Large intestine (tissue), 3 donors: ENCODE measurements around the gene FAM240B. TPM values are rescaled to one million over a fixed set of nuclear protein-coding genes. Genes with fewer than 3 reads are reported as not detected.

Experiments
- DNase-seq, 2 donors: peaks; one replicate each; pipeline versions ENCODE4 v3.0.0 to v3.0.0-alpha.2; 2013
- H3K27ac ChIP-seq: one replicate; pipeline ENCODE4 v1.5.1; 2013; ENCODE audit warnings: low read length
- H3K27me3 ChIP-seq: 2 replicates; pipeline ENCODE4 v1.6.1; 2013; ENCODE audit warnings: low read length; ENCODE audit not compliant: control insufficient read depth, insufficient read depth
- H3K36me3 ChIP-seq: 2 replicates; pipeline ENCODE4 v1.6.1; 2013; ENCODE audit warnings: low read length; ENCODE audit not compliant: control insufficient read depth, insufficient read depth
- H3K4me1 ChIP-seq: one replicate; pipeline ENCODE4 v1.6.1; 2013; ENCODE audit warnings: low read length; ENCODE audit not compliant: control insufficient read depth, insufficient read depth
- H3K4me3 ChIP-seq: one replicate; pipeline ENCODE4 v1.5.1; 2013; ENCODE audit warnings: low read length
- H3K9me3 ChIP-seq: one replicate; pipeline ENCODE4 v1.6.1; 2013; ENCODE audit warnings: mild to moderate bottlenecking, low read depth, low read length, moderate library complexity; ENCODE audit not compliant: control insufficient read depth
- WGBS: methylation state at CpG from one replicate; pipeline ENCODE4 v1.1.5; 2013; ENCODE audit warnings: low lambda C conversion rate; ENCODE audit not compliant: insufficient coverage; 5-methylcytosine and 5-hydroxymethylcytosine counted together
- polyA plus RNA-seq: library from polyadenylated mRNA; unstranded; fragments of 120-200 nt; gene quantifications from one replicate; pipeline ENCODE4 v1.2.1, GENCODE V29; 2013

FAM240B gene
- polyA plus RNA-seq, 1 donor, result not detected

DNA sequence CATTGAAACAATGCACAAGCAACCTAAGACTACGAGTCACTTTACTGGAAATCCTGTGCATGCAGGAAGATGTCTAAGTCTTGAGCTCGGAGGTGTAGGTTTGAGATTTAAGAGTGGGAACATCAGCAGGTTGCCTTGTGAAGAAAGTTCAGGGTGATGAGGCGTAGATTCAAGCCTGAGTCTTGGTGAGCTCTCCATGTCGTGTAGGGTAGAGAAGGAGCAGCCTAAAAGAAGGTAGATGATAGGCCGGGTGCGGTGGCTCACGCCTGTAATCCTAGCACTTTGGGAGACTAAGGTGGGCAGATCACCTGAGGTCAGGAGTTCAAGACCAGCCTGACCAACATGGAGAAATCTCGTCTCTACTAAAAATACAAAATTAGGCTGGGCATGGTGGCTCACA, 69.4 kb downstream of the FAM240B start:
- Histone ChIP-seq H3K9me3 (no peaks in the 10 kb centered on the region), H3K4me3 (no peak overlapping the region), H3K36me3 (no peaks in the 10 kb centered on the region), H3K4me1 (no peaks in the 10 kb centered on the region), H3K27me3 (peaks cover 6% of the 10 kb centered on the region), H3K27ac (no peak overlapping the region)
- DNase-seq, result no peak
- no CpG with 5 or more reads among the region's 8 CpGs for WGBS

DNA sequence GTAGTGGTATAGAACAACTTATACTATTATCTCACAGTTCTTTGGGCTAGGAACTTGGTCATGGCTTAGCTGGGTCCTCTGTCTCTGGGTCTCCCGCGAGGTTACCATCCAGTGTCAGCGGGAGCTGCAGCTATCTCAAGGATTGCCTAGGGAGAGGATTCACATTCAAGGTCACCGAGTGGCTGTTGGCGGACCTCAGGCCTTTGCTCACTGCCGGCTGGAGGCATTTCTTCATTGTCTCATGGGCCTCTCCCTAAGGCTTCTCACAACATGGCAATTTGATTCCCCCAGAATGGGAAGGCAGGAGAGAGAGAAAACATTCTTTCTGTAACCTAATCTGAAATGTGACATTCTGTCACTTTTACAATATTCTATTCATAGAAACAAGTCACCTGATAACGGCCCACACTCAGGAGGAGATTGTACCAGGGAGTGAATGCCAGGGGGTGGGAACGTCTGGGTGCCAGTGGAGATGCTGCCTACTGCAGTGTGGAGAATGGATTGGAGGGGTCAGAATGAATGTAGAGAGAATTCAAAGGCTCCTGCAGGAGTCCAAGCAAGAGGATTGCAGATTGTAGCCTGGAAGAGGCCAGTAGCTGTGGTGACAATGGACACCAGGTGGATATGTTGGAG, 70.1 kb downstream of the FAM240B start:
- WGBS, result 60% methylated on average over 1 of the region's 8 CpGs

DNA sequence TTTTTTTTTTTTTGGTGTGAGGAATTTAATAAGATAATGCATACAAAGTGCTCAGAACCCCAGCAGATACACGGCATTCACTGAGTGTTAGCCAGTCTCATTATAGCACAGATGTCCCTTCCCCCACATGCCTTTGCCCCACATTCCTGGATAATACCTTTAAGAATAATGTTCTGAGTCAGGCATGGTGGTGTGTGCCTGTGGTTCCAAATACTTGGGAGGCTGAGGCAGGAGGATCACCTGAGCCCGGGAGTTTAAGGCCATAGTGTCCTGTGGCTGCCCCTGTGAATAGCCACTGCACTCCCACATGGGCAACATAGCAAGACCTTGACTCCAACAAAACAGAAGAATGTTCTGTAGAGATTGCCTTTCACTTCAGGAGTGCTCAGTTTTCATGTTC, 75.3 kb downstream of the FAM240B start:
- no peak for DNase-seq
- H3K4me1 ChIP-seq, result no peaks in the 10 kb centered on the region
- no peaks in the 10 kb centered on the region for H3K36me3 ChIP-seq
- no peak overlapping the region for H3K27ac ChIP-seq
- H3K4me3 ChIP-seq, result no peak overlapping the region
- WGBS, result no CpG with 5 or more reads among the region's 2 CpGs
- peaks cover 3% of the 10 kb centered on the region for H3K27me3 ChIP-seq
- H3K9me3 ChIP-seq, result no peaks in the 10 kb centered on the region

More for the DNA sequence above, 70.1 kb downstream of the FAM240B start:
- H3K27ac ChIP-seq, result no peak overlapping the region
- H3K4me3 ChIP-seq, result no peak overlapping the region
- H3K9me3 ChIP-seq, result no peaks in the 10 kb centered on the region
- H3K4me1 ChIP-seq, result no peaks in the 10 kb centered on the region
- H3K27me3 ChIP-seq, result peaks cover 6% of the 10 kb centered on the region
- H3K36me3 ChIP-seq, result no peaks in the 10 kb centered on the region
- DNase-seq, result no peak

Other genes with a start within 250 kb of the FAM240B start
- gene ANKRD18A, start 99.5 kb downstream of the FAM240B start, polyA plus RNA-seq, result 0.51 TPM